ENCODE data around the gene NPR3. TPM values are rescaled to one million over a fixed set of nuclear protein-coding genes. Genes with fewer than 3 reads are reported as not detected.
"Not testable (repeated sequence)": the region's sequence is repeated elsewhere in the genome, so short reads cannot be mapped to it uniquely, and the experiment has no call there.

Gene NPR3
- total RNA-seq, 2 experiments from 2014 or later: 0.17 TPM; not detected in 1

- no peaks in the 10 kb centered on the region for H3K27me3 Mint-ChIP-seq
- H3K4me3 Mint-ChIP-seq: no peak overlapping the region
- ATAC-seq (ENCODE audit: low read depth) (no peak), DNase-seq (no peak)
- POLR2A ChIA-PET: no interaction called here
- H3K9me3 Mint-ChIP-seq: no peaks in the 10 kb centered on the region
- H3K27ac Mint-ChIP-seq: no peak overlapping the region
- H3K36me3 Mint-ChIP-seq: no peaks in the 10 kb centered on the region
- H3K4me1 Mint-ChIP-seq: no peaks in the 10 kb centered on the region
These were observed 74.6 kb downstream of the NPR3 start for GRCh38 chr5:32785611-32786254.

GRCh38 chr5:32786311-32786710, 75.2 kb downstream of the NPR3 start:
- no peaks in the 10 kb centered on the region for H3K9me3 Mint-ChIP-seq
- no peaks in the 10 kb centered on the region for H3K36me3 Mint-ChIP-seq
- no peaks in the 10 kb centered on the region for H3K4me1 Mint-ChIP-seq
- POLR2A ChIA-PET: no interaction called here
- DNase-seq (no peak), ATAC-seq (ENCODE audit: low read depth) (no peak)
- no peak overlapping the region for H3K27ac Mint-ChIP-seq
- H3K4me3 Mint-ChIP-seq: no peak overlapping the region
- H3K27me3 Mint-ChIP-seq: no peaks in the 10 kb centered on the region

- Mint-ChIP-seq H3K27me3 (no peaks in the 10 kb centered on the region), H3K4me3 (no peak overlapping the region), H3K9me3 (no peaks in the 10 kb centered on the region), H3K27ac (no peak overlapping the region), H3K4me1 (no peaks in the 10 kb centered on the region), H3K36me3 (no peaks in the 10 kb centered on the region)
- ATAC-seq (ENCODE audit: low read depth) (no peak), DNase-seq (no peak)
- POLR2A ChIA-PET: no interaction called here
These were observed 79.4 kb downstream of the NPR3 start for GRCh38 chr5:32790411-32790951.

GRCh38 chr5:32791536-32792243, 80.6 kb downstream of the NPR3 start:
- POLR2A ChIA-PET: no interaction called here

GRCh38 chr5:32794086-32794485, 83.0 kb downstream of the NPR3 start:
- H3K4me1 Mint-ChIP-seq: no peaks in the 10 kb centered on the region
- ATAC-seq (ENCODE audit: low read depth) (no peak), DNase-seq (no peak)
- no peak overlapping the region for H3K27ac Mint-ChIP-seq
- POLR2A ChIA-PET: interaction anchor here (0.5 kb wide), 1 partner anchor 59 kb away, joined by 3 read pairs; no protein-coding TSS in a partner anchor
- no peaks in the 10 kb centered on the region for H3K36me3 Mint-ChIP-seq
- H3K4me3 Mint-ChIP-seq: no peak overlapping the region
- no peaks in the 10 kb centered on the region for H3K27me3 Mint-ChIP-seq
- no peaks in the 10 kb centered on the region for H3K9me3 Mint-ChIP-seq

More at GRCh38 chr5:32791536-32792243, 80.6 kb downstream of the NPR3 start:
- no peak overlapping the region for H3K27ac Mint-ChIP-seq
- no peak overlapping the region for H3K4me3 Mint-ChIP-seq
- H3K36me3 Mint-ChIP-seq: no peaks in the 10 kb centered on the region
- no peaks in the 10 kb centered on the region for H3K4me1 Mint-ChIP-seq
- H3K27me3 Mint-ChIP-seq: no peaks in the 10 kb centered on the region
- ATAC-seq (ENCODE audit: low read depth) (no peak), DNase-seq (no peak)
- H3K9me3 Mint-ChIP-seq: no peaks in the 10 kb centered on the region

GRCh38 chr5:32802764-32803163, 91.6 kb downstream of the NPR3 start:
- ATAC-seq (ENCODE audit: low read depth) (no peak), DNase-seq (no peak)
- H3K36me3 Mint-ChIP-seq: no peaks in the 10 kb centered on the region
- POLR2A ChIA-PET: no interaction called here
- H3K27me3 Mint-ChIP-seq: no peaks in the 10 kb centered on the region
- H3K4me3 Mint-ChIP-seq: no peak overlapping the region
- H3K4me1 Mint-ChIP-seq: no peaks in the 10 kb centered on the region
- H3K27ac Mint-ChIP-seq: no peak overlapping the region
- H3K9me3 Mint-ChIP-seq: peaks cover 3% of the 10 kb centered on the region

- H3K36me3 Mint-ChIP-seq: no peaks in the 10 kb centered on the region
- ATAC-seq (ENCODE audit: low read depth): no peak
- no peak for DNase-seq
- H3K27ac Mint-ChIP-seq: no peak overlapping the region
- POLR2A ChIA-PET: no interaction called here
- no peaks in the 10 kb centered on the region for H3K27me3 Mint-ChIP-seq
- H3K9me3 Mint-ChIP-seq: peaks cover 3% of the 10 kb centered on the region
- no peaks in the 10 kb centered on the region for H3K4me1 Mint-ChIP-seq
- no peak overlapping the region for H3K4me3 Mint-ChIP-seq
These were observed 92.5 kb downstream of the NPR3 start for GRCh38 chr5:32803656-32804055.

- ATAC-seq (ENCODE audit: low read depth); H3K27ac Mint-ChIP-seq; H3K9me3 Mint-ChIP-seq; H3K4me3 Mint-ChIP-seq; H3K27me3 Mint-ChIP-seq; H3K4me1 Mint-ChIP-seq; POLR2A ChIA-PET; DNase-seq; H3K36me3 Mint-ChIP-seq: not testable (repeated sequence)
These were observed 94.3 kb downstream of the NPR3 start for GRCh38 chr5:32805462-32805861.

- H3K27ac Mint-ChIP-seq: no peak overlapping the region
These were observed 95.0 kb downstream of the NPR3 start for GRCh38 chr5:32805971-32806638.

GRCh38 chr5:32808783-32809182, 97.7 kb downstream of the NPR3 start:
- no peak for DNase-seq
- no peak for ATAC-seq (ENCODE audit: low read depth)
- POLR2A ChIA-PET: no interaction called here
- no peak overlapping the region for H3K27ac Mint-ChIP-seq
- H3K9me3 Mint-ChIP-seq: no peaks in the 10 kb centered on the region
- no peaks in the 10 kb centered on the region for H3K36me3 Mint-ChIP-seq
- no peaks in the 10 kb centered on the region for H3K4me1 Mint-ChIP-seq
- H3K4me3 Mint-ChIP-seq: no peak overlapping the region
- H3K27me3 Mint-ChIP-seq: no peaks in the 10 kb centered on the region

More at GRCh38 chr5:32805971-32806638, 95.0 kb downstream of the NPR3 start:
- no peak for ATAC-seq (ENCODE audit: low read depth)
- POLR2A ChIA-PET: no interaction called here
- Mint-ChIP-seq H3K4me3 (no peak overlapping the region), H3K27me3 (no peaks in the 10 kb centered on the region), H3K36me3 (no peaks in the 10 kb centered on the region), H3K4me1 (no peaks in the 10 kb centered on the region), H3K9me3 (peaks cover 1% of the 10 kb centered on the region)
- no peak for DNase-seq

GRCh38 chr5:32810804-32811203, 99.7 kb downstream of the NPR3 start:
- H3K27ac Mint-ChIP-seq: no peak overlapping the region
- no peaks in the 10 kb centered on the region for H3K9me3 Mint-ChIP-seq
- no peak overlapping the region for H3K4me3 Mint-ChIP-seq
- POLR2A ChIA-PET: no interaction called here
- no peaks in the 10 kb centered on the region for H3K4me1 Mint-ChIP-seq
- no peaks in the 10 kb centered on the region for H3K27me3 Mint-ChIP-seq
- ATAC-seq (ENCODE audit: low read depth) (no peak), DNase-seq (no peak)
- no peaks in the 10 kb centered on the region for H3K36me3 Mint-ChIP-seq

- no peak overlapping the region for H3K27ac Mint-ChIP-seq
- DNase-seq (no peak), ATAC-seq (ENCODE audit: low read depth) (no peak)
- no peaks in the 10 kb centered on the region for H3K9me3 Mint-ChIP-seq
- H3K36me3 Mint-ChIP-seq: no peaks in the 10 kb centered on the region
- POLR2A ChIA-PET: no interaction called here
- H3K4me3 Mint-ChIP-seq: no peak overlapping the region
- no peaks in the 10 kb centered on the region for H3K4me1 Mint-ChIP-seq
- H3K27me3 Mint-ChIP-seq: no peaks in the 10 kb centered on the region
These were observed 101.3 kb downstream of the NPR3 start for GRCh38 chr5:32812399-32812798.

GRCh38 chr5:32814141-32814540, 103.0 kb downstream of the NPR3 start:
- POLR2A ChIA-PET: no interaction called here
- Mint-ChIP-seq H3K9me3 (no peaks in the 10 kb centered on the region), H3K27me3 (no peaks in the 10 kb centered on the region), H3K27ac (no peak overlapping the region), H3K36me3 (no peaks in the 10 kb centered on the region), H3K4me3 (no peak overlapping the region), H3K4me1 (no peaks in the 10 kb centered on the region)
- no peak for ATAC-seq (ENCODE audit: low read depth)
- DNase-seq: no peak

GRCh38 chr5:32814620-32815019, 103.5 kb downstream of the NPR3 start:
- ATAC-seq (ENCODE audit: low read depth) (no peak), DNase-seq (no peak)
- no peaks in the 10 kb centered on the region for H3K4me1 Mint-ChIP-seq
- H3K36me3 Mint-ChIP-seq: no peaks in the 10 kb centered on the region
- H3K27ac Mint-ChIP-seq: no peak overlapping the region
- H3K27me3 Mint-ChIP-seq: no peaks in the 10 kb centered on the region
- POLR2A ChIA-PET: no interaction called here
- no peak overlapping the region for H3K4me3 Mint-ChIP-seq
- H3K9me3 Mint-ChIP-seq: no peaks in the 10 kb centered on the region
